CD4-positive, alpha-beta T cell treated with Interleukin-10 for 1 hour (primary cell): ENCODE results near the gene NCBP3.

ENCODE experiments used
- DNase-seq: peaks from one replicate; pipeline ENCODE4 v3.0.0-alpha.2; 2020

NCBP3 gene, protein sequence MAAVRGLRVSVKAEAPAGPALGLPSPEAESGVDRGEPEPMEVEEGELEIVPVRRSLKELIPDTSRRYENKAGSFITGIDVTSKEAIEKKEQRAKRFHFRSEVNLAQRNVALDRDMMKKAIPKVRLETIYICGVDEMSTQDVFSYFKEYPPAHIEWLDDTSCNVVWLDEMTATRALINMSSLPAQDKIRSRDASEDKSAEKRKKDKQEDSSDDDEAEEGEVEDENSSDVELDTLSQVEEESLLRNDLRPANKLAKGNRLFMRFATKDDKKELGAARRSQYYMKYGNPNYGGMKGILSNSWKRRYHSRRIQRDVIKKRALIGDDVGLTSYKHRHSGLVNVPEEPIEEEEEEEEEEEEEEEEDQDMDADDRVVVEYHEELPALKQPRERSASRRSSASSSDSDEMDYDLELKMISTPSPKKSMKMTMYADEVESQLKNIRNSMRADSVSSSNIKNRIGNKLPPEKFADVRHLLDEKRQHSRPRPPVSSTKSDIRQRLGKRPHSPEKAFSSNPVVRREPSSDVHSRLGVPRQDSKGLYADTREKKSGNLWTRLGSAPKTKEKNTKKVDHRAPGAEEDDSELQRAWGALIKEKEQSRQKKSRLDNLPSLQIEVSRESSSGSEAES

DNA sequence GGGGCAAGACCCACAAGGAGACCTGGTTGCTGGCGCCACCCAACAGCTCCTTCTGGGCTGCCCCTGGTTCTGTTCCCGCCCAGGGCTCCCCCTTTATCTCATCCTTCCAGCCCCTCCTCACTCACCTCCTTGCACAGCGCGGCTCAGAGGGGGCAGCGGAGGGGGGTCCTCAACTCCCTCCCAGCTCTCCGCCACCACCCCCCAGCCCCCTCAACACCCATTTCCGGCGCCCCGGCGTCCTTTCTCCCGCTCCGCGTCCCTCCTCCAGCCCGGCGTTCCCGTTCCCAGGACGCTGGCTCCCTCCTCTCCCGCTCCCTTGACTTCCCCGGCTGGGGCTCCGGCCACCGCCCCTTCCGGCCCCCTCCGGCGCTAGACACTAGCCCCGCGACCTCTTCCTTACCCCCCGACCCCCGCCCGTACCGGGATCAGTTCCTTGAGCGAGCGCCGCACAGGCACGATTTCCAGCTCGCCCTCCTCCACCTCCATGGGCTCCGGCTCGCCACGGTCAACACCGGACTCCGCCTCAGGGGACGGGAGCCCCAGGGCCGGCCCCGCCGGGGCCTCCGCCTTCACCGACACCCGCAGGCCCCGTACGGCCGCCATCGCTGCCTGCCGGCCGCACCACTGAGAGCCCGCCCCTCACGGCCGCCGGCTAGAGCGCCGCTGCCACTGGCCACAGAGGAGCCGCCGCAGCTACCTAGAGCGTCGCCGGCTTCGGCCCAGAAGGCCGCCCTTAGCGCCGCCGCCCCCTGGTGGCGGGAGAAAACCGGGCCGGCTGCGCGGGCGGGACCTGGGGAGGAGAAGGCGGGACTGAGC lies at the start of gene NCBP3:
Gene NCBP3, minus strand, starts transcription at position 626 of the 816 bp plus-strand sequence. Its CDS starts 23 bp downstream, at position 603.
- DNase-seq = peak; percentile 91

DNA sequence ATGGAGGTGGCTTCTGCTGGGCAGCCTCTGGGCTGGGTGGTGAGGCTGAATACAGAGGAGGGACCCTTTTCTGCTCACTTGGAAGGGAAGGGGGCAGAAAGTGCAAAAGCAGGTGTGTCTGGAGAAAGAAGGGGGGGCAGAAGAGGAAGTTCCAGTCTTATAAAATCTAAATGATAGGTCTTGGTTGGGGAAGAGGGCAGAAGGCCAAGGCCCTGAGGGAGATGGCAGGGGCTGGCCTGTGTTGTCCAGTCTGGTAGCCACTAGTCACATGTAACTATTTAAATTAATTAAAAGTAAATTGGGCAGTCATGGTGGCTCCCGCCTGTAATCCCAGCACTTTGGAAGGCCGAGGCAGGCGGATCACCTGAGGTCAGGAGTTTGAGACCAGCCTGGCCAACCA lies 49.3 kb upstream of the NCBP3 start:
- DNase-seq = no peak

DNA sequence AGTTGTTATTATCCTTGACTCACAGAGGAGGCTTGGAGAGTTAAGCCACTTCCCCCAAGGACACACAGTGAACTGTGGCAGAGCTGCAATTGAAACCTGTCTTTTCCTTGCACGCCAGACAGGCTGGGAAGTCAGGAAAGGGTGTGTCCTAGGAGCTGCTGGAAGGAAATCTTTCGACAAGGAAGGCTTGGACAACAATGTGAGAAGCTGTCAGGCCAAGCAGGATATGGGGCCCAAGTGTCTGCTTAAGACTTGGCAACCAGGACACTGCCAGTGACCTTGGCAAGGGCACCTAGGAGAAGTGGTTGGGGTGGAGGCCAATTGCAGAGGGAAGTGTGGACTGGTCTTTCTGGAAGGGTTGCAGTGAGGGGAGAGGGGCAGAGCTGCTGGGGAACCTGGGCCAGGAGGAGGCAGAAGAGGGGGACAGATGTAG lies 48.9 kb upstream of the NCBP3 start:
- no peak for DNase-seq

DNA sequence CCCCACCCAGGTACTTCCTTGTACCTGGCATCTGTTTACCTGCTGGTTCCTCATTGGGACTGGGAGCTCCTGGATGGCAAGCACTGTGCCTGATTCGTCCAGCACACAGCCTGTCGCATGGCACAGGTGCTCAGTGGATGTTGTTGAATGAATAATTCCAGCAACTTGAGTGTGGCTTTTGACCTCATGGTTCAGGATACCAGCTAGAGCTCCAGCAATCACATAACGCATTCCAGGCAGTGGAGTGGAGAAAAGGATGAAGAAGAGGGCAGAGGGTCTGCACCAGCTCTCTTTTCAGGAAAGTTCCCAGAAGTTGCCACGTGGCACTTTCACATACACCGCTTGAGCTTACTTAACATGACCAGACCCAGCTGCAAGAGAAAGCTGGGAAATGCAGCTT lies 48.1 kb upstream of the NCBP3 start:
- DNase-seq = no peak

DNA sequence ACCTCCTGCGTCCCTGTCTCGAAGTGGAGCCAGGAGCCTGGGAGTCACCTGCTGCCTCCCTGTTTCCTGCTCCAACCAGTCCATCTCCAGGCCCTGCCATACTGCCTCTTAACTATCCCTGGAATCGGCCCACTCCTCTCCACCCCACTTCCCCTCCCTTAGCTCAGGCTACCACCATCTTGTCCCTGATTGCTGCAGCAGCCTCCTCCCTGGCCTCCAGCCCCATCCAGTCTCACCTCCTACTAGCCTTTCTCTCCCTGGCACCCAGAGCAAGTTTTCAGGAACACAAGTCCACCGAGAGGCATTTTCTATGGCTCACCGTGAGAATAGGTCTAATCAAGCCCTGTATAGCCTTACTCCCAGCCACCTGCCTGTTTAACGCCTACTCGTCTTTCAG lies 47.7 kb upstream of the NCBP3 start:
- DNase-seq = no peak

DNA sequence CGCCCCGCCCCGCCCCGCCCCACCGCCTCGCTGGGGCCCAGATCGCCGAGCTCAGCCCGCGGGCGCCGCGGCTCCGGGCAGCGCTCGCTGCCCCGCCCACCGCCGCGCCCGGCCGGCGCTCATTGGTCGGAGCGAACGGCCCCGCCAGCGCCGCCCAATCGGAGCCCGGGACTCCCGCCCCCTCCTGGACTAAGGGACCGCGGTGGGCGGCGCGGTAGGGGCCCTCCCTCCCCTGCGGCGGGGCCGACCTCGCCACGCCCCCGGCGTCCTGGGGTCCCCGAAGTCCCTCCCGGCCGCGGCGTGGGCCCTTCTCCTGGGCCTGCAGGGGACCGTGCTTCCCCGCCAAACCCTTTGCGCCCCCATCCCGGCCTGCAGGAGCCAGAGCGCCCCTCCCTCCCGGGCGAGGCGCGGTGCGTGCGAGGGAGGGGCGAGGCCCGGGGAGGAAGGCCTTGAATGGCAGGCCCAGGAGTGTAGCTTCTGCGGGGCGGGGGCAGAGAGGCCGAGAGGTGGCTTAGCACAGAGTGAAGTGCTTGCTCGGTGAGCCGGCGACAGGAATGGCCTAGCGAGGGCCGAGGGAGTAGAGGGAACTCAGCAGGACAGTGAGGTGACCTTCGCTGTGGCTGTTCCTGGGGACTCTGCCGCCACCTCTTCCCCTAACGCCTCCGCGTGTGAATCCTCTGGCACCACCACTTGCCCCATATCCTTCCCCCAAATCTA lies 47.1 kb upstream of the NCBP3 start, which contains the start of gene CAMKK1:
Gene CAMKK1, minus strand, starts transcription at position 51 of the 717 bp plus-strand sequence. CDS start 7,366 bp downstream, outside the sequence.
- DNase-seq = peak; percentile 91

DNA sequence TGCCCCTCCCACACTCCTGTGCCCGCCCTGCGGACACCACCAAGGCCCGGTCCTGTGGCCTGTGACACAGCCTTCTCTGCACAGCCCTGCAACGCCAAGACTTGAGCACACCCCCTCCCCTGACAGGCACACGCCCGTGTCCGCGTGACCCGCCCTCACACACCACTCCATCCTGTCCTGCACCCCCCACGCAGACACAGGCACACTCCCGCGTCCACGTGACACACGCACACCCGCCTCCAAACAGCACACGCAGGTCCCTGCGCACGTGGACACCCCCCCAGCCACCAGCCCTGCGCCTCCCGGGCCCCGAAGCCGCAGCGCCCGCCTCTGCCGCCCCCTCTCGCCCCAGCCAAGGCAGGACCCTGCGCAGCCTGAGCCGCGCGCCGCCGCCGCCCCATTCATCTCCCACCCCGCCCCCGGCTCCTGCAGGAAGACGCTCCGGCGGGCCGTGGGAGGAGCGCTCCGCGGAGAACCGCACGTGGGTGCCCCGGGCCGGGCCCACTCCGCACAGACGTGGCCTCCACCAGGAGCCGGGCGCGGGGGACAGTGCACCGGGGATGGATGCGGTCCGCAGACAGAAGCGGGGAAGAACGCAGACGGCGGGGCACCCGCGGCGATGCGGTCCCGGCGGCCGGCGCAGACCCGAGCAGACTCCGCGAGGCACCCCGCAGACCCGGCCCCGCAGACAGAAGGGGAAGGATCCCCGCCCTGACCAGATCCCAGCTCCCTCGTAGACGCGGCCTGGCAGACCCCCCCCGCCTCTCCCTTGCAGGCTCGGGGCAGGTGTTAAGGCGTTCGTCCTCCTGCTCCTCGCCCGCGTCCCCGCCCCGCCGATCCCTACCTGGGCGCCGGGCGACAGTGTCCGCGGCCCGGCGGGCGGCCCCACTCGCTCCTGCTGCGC lies 46.3 kb upstream of the NCBP3 start:
- DNase-seq = peak; percentile 84

DNA sequence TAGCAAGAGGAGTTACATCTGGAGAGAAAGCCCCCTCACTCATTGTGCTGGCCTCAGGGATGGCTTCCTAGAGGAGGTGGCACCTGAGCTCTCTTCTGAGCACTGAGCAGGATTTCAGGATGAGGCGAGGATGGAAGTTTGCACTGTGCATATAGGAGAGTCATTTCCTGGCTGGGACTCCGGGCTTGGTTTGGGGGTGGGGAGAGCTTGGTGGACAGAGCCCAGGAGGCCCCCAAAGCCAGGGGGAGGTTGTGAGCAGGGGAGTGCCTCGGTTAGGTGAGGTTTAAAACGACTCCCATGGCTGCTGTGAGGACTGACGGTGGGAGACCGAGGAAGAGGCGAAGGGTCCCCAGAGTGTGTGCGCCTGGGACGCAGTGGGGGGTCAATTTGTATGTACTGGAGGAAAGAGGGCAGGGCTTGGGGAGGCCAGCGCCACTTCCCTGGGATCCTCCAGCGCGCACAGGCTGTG lies 45.6 kb upstream of the NCBP3 start:
- DNase-seq = no peak

DNA sequence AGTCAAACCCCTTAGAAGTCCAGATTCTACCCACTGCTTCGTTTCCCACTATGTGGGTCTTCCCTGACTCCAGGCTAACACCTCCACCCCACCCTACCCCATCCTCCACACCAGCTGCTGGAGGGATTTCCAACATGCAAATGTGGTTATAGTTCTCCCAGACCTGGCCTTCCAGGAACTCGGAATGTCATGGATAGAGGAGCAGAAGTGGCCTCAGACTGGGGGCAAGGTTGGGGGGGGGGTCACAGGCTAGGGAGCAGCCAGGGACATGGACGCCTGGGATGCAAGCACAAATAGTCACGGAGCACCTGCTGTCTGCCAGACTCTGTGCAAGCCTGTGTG lies 44.8 kb upstream of the NCBP3 start:
- no peak for DNase-seq

DNA sequence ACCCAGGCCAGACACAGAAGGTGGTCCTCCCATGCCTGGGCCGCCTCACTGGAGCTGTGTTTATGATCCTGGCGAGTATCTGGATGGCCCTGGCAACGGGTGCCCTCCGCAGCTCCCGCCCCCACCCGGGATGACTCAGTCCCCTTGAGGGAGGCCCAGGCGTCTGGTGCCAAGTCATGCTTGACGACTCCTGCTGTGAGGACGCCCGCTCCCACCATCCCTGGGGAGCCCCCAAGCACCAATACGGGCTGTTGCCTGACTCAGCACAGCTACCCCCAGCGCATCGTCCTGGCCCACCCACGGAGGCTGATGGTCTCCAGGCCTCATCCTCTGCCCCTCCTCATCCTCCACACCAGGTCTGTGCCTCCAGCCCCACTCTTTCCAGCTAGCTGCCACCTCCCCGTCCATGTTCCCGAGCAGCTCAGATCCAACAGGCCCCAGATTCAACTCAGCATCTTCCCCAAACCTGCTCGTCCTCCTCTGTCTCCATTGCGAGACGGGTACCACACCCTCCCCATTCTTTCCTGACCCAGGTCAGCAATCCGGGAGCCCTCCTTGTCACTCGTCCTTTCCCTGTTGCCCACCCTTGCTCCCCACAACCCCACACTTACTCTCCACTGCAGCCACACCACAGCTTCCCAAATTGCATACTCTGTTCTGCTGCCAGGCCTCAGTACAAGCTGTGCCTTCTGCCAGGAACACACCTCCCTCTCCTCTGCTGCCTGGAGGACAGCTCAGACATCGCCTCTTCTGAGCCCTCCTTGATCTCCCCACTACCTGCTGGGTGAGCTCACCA lies 44.2 kb upstream of the NCBP3 start:
- no peak for DNase-seq

DNA sequence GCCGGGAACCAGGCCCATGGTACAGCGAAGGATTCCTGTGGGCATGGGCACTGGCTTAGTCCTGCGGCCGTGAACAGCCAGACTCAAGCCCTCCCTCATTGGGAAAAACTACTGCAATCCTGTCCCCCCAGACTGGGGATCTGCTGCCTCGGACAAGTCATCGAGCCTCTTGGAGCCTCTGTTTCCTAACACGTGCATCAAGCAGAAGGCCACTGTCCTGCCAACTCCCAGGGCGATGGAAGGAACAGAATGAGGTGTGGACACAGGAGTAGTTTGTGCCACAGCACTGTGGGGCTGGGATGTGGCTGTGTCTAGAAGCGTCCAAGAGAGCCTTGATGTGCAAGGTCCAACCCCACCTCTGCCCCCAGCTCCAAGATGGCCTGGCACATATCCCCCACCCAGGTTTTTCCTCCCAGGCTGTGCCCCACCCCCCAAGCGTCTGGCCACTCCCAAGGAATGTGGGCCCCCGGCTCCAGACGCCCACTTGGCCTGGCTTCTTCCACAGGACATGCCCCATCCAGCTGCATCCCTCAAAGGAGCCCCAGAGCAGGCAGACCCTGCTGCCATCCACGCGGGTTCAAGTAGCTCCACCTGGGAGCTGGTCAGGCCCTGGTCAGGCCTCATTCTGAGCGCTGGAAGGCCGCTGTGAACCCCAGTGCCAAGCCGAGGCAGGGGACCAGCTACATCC lies 43.4 kb upstream of the NCBP3 start:
- DNase-seq = no peak

DNA sequence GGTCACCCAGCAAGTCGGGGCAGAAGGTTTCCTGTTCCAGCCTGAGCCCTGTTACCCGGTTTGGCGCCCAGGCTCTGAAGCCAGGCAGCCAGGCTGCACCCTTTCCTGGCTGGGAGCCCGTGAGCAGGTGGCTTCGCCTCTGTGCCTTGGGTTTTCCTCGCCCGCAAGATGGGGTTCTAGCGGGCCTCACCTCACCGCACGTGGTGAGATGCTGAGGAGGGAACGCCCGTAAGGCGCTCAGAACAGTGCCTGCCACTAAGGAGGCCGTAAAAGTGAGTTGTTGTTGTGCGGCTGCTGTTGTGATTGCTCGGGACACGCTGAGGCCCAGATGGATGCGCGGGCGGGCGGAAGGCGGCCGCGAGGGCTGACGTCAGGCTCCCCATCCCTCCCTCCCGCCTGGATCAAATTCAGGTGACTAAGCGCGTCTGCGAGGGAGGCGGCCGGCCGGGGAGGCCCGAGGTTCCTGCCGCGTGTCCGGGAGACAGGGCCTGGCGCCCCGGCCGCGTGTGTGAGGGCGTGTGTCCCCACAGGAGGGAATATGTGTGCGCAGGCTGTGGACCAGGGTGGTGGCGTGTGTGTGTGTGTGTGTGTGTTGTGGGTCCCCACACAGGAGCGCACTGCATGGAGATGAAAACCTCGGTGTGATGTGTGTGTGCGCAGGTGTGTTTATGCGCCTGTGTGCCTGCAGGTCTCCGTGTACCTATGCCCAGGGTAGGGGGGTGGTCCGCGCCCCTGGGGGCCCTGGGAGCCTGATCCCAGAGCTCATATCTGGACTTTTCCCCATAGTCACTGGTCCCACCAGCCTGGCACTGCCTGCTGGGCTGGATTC lies 42.5 kb upstream of the NCBP3 start:
- DNase-seq = no peak

DNA sequence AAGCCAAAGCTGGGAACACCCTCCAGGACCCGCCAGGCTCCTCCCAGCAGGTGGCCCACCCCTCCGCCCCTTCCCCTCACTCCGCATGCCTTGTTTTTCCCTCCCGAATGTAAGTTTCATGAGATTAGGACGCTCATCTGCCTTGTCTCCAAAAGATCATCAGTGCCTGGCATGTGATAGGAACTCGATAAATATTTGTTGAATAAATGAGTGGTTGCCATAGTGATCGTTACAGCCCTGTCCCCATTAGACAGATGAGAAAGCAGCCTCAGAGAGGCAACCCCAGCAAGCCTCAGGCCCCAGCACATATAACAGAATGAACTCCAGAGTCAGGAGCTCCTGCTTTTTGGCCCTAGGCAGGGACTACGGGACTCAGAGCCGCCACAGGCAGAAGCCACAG lies 41.8 kb upstream of the NCBP3 start:
- DNase-seq = peak; percentile 16

DNA sequence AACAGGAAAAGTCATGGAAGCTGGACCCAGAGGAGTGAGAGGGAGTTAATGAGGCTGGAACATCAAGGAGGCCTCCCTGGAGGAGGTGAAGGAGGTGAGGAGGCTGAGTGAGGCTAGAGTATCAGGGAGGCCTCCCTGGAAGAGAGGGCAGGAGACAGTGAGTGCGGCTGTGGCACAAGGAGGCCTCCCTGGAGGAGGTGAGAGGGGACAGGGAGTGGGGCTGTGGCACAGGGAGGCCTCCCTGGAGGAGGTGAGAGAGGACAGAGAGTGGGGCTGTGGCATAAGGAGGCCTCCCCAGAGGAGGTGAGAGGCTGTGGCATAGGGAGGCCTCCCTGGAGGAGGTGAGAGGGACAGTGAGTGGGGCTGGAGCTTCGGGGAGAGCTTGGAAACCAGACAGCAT lies 41.3 kb upstream of the NCBP3 start:
- no peak for DNase-seq

DNA sequence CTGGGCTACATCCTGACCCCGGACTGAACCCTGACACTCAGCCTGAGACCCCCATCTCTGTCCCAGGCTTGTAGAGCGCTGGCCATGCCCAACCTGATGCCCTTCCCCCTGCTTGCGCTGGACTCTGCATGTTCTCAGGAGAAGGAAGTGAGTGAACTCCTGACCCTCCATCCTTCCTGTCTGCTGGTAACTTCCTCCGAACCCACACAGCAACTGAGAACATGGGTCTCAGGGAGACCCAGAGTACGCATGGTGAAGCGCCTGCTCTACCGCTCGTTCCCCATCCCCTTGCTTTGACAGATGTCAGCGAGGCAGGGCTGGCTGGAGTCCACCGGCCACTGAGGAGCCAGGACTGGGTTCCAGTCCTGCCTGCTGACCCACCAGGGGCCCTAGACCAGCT lies 40.7 kb upstream of the NCBP3 start:
- peak; percentile 28 for DNase-seq

DNA sequence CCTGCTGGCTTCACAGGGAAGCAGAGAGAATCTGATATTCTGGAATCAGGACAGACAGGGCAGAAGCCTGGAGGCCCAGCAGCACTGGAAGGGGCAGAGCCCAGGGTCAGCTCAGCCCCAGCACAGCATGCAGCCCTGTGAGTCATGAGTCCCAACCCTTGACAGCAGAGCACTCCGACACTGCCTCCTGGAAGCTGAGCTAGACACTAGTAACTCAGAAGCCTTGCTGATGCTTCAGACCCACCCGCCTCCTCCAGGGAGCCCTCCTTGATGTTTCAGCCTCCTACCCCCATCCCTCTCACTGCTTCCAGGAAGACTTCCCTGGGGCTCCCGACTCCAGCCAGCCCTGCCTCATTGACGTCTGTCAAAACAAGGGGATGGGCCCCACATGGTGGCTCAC lies 39.9 kb upstream of the NCBP3 start:
- DNase-seq = no peak

DNA sequence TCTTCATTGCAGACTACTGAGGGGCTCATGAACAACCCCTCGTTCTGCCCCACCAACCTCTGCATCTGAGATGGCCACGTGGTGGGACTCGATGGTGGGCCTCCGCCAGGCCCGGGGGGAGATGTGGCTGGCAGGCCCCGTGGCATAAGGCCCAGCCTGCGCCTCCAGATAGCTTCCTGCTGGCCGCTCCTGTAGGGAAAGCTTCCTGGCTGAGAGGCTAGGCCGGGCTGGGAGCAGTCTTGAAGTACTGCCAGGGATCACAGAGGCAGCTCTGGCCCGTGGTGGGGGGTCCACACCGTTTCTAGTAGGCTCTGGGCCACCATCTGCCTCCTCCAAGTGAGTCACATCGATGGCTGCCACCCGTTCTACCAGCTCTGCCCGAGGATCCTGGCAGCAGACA lies 39.2 kb upstream of the NCBP3 start:
- DNase-seq = no peak

DNA sequence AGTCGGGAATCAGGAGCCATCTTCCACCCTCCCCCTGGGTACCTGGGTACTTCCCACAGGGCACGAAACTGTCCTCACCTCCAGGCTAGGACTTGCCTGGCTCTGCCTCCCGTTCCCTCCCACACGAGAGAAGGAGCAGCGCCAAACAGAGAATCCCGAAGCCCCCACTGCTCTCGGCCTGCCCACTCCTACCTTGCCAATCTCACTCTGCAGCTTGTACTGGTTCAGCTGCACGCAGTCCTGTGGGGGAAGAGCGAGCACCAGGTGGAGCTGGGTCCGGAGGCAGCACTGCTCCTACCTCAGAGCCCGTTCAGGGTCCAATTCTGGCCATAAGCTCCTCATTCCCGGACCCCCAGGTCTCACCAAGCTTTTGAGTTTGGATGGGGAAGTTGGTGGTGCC lies 38.1 kb upstream of the NCBP3 start:
- DNase-seq = no peak

DNA sequence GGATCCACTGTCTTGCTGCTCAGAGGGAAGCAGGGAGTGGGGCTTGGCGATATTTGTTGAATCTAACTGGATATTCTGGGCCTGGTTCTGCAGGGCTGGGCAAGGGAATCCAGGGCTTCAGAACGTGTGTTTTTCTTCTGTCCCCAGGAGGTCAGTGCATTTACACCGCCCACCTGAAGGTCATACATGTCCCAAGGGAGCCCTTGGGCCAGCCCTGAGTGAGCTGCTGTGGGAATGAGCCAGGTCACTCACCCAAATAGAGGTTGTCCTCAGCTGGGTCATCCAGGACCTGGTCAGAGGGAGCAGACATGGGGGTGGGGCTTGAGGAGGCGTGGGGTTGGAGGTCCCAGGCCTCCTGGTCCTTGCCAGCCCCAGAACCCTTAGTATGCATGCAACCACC lies 36.2 kb upstream of the NCBP3 start:
- DNase-seq = no peak
